Activated B cell treated with CpG ODN at 0.5 μM for 24 hours (primary cell): Measurements from ENCODE around the gene SFRP2. TPM values are rescaled to one million over a fixed set of nuclear protein-coding genes. Genes with fewer than 3 reads are reported as not detected.

Experiments
- ATAC-seq: fragments of 200-7000 bp; cut with Tn5 transposase; one replicate; pipeline ENCODE4 v1.10.0; 2021; ENCODE audit warnings: low read depth, mild to moderate bottlenecking, moderate library complexity
- CTCF ChIA-PET: fragments of 350-600 bp; sonication (Branson Sonifier 250); formaldehyde crosslinking; loops from one replicate; lab custom pipeline; 2021; ENCODE audit warnings: antibody characterized with exemption; lab: Charles Lee
- POLR2A ChIA-PET: fragments of 350-600 bp; sonication (Branson Sonifier 250); formaldehyde crosslinking; loops from one replicate; lab custom pipeline; 2021; ENCODE audit warnings: antibody characterized with exemption; lab: Charles Lee
- DNase-seq: peaks from one replicate; pipeline ENCODE4 v3.0.0; 2022
- H3K27ac Mint-ChIP-seq: one replicate; pipeline ENCODE4 v1.8.0; 2020; ENCODE audit warnings: mixed read lengths
- H3K27me3 Mint-ChIP-seq: one replicate; pipeline ENCODE4 v1.8.0; 2021; ENCODE audit warnings: mixed read lengths
- H3K36me3 Mint-ChIP-seq: one replicate; pipeline ENCODE4 v1.8.0; 2021; ENCODE audit warnings: low read depth, mixed read lengths
- H3K4me1 Mint-ChIP-seq: one replicate; pipeline ENCODE4 v1.8.0; 2021; ENCODE audit warnings: mixed read lengths
- H3K4me3 Mint-ChIP-seq: one replicate; pipeline ENCODE4 v1.8.0; 2020; ENCODE audit warnings: mild to moderate bottlenecking, mixed read lengths
- H3K9me3 Mint-ChIP-seq: one replicate; pipeline ENCODE4 v1.8.0; 2020; ENCODE audit warnings: mixed read lengths
- CTCF ChIP-seq: fragments of 200-600 bp; IDR thresholded peaks from one replicate; pipeline ENCODE4 v1.8.0; 2022; ENCODE audit warnings: antibody characterized with exemption, mild to moderate bottlenecking
- intact Hi-C: fragments of 100-400 bp; cut with micrococcal nuclease; formaldehyde crosslinking; loops from one replicate; pipeline ENCODE4 v1.15.1; 2024
- total RNA-seq: library from RNA; stranded (reverse); gene quantifications from 2 replicates; pipeline ENCODE4 v1.2.3, GENCODE V29; 2022

SFRP2 gene
- total RNA-seq, 1 donor from 2014 or later: not detected

GRCh38 chr4:153733751-153734448, 55.0 kb downstream of the SFRP2 start:
- ChIA-PET POLR2A (interaction anchor here (0.7 kb wide), 1 partner anchor 387 kb away, joined by 13 read pairs; no protein-coding TSS in a partner anchor), CTCF (no interaction called here)
- no peak for TF ChIP-seq CTCF
- Mint-ChIP-seq H3K9me3 (no peaks in the 10 kb centered on the region), H3K27ac (no peak overlapping the region), H3K27me3 (no peaks in the 10 kb centered on the region), H3K4me3 (no peak overlapping the region), H3K4me1 (peaks cover 16% of the 10 kb centered on the region), H3K36me3 (no peaks in the 10 kb centered on the region)
- DNase-seq (no peak), ATAC-seq (no peak)
- intact Hi-C loops: no loop called here

GRCh38 chr4:153731239-153731638, 57.6 kb downstream of the SFRP2 start:
- no peak for DNase-seq
- Mint-ChIP-seq H3K4me3 (no peak overlapping the region), H3K27me3 (no peaks in the 10 kb centered on the region), H3K36me3 (no peaks in the 10 kb centered on the region), H3K9me3 (no peaks in the 10 kb centered on the region), H3K27ac (no peak overlapping the region), H3K4me1 (peaks cover 43% of the 10 kb centered on the region)
- no peak for ATAC-seq
- ChIA-PET POLR2A (interaction anchor here (0.6 kb wide), 1 partner anchor 821 kb away, joined by 3 read pairs; no protein-coding TSS in a partner anchor), CTCF (no interaction called here)
- TF ChIP-seq CTCF: no peak
- intact Hi-C loops: no loop called here

Other genes with a start within 250 kb of the SFRP2 start
- gene TLR2, start 104.8 kb downstream of the SFRP2 start, total RNA-seq: 3.6 and 4.3 TPM in 2 replicates
- gene RNF175, start 29.1 kb downstream of the SFRP2 start, total RNA-seq: not detected in 2 replicates